GM21515 (cell line): ENCODE data around the gene MLXIP.
"Not testable (repeated sequence)": the region's sequence is repeated elsewhere in the genome, so short reads cannot be mapped to it uniquely, and the experiment has no call there.

Experiments used
- ATAC-seq: cut with Tn5 transposase; IDR thresholded peaks from one replicate; pipeline ENCODE4 v1.9.1; 2021; ENCODE audit not compliant: unreplicated experiment

MLXIP gene

DNA sequence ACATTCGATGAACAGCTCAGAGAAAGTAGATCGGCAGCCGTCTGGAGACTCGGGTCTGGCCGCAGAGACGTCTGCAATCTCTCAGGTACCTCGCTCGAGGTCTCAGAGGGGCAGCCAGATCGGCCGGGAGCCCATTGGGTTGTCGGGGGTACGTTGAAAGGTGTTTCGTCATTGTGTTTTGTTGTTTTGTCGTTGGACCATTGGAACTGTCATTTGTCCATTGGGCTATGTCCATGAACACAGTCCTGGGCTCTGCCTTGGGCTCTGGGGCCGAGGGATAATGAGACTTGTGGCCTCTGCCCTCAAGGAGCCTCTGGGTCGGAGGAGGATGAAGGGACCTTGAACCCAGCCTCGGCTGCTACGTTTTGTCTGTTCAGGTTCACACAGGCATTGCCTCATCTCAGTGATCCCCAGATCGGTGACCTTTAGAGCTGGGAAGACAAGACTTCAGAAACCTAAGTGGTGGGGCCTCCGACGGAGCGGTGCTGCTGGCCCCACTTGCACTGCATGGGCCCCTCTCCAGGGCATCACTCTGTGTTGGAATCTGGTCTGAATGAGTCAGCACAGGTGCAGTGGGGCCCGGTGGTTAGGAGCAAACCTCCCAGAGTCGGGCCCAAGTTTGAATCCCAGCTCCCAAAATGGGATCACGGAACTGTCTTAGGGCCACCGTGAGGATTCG lies 23.6 kb upstream of the MLXIP start:
- ATAC-seq, result no peak

DNA sequence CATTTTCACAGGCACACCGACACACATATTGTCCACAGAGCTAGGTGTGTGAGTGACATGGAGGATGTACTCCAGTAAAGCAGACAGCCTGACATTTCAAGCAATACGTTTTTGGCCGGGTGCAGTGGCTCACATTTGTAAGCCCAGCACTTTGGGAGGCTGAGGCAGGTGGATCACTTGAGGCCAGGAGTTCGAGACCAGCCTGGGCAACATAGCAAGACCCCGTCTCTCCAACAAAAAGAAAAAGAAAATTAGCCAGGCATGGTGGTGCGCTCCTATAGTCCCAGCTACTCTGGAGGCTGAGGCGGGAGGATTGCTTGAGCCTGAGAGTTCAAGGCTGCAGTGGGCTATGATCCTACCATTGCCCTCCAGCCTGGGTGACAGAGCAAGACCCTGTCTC lies 22.1 kb upstream of the MLXIP start:
- not testable (repeated sequence) for ATAC-seq

- no peak for ATAC-seq
Measured at GRCh38 chr12:122057007-122057735, 21.4 kb upstream of the MLXIP start.

DNA sequence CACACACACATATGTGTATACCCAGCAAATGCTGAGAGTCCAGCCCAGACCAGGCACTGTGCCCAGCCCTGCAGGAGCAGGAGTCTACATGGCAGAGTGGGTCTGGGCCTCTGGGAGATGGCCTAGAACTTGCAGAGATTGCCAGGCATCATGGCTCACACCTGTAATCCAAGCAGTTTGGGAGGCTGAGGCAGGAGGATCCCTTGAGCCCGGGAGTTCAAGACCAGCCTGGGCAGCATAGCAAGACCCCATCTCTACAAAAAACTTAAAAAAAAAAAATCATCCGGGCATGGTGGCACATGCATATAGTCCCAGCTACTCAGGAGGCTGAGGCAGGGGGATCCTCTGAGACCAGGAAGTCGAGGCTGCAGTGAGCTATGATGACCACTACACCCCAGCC lies 20.8 kb upstream of the MLXIP start:
- ATAC-seq, result no peak

DNA sequence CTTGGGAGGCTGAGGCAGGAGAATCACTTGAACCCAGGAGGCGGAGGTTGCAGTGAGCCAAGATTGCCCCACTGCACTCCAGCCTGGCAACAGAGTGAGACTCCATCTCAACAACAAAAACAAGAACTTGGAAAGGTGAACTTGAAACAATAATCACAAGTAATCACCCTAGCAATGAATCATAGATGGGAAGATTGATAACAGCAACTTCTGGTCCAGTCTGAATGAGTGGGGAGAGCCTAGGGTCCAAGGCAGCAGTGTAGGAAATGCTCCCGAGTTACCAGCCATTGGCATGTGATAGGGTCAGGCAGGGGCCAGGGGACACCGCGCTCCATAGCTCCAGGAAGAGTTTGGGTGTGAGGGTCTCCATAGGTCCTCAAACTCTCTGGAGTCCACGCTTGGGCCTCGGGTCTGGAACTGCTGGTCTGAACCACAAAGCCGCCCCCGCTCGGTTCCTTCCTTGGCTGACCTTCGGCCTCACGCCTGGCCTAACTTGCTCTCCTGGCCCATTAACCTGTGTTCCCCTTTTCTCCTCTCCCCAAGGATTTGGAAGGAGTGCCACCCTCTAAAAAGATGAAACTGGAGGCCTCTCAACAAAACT lies 19.9 kb upstream of the MLXIP start:
- ATAC-seq, result no peak

DNA sequence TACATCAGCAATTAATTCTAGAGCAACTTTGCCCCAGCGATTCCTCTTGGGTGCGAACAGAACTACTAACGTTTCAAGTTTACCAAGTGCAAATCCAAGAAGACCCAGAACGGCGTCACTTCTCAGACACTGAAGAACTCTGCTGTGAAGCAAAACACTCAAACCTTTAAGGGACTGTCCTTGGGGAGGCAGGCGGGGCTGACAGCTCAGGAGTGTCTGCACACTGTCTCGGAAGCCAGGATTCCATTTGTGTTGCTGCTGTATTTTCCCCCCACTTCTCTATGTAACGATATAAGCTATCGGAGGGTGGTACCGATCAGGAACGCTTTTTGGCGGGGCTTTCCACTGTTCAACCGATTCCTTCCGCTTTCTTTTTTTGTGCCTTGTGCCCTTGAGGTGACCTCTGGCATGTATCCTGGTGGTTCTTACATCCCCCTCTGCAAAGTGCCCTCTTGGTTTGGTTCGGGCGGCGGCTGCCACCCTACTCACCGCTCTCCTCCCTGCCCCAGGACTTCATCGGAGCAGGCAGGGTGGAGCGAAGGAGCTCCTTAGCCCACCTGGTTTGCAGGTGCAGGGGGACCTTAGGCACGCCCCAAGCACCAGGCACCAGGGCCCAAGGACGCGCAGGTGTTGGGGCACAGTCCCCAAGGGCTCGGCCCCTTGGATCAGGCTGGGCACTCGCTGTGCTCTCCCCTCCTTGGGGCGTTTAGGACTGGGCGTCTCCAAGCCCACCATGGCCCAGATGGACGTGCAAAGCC lies 19.2 kb upstream of the MLXIP start:
- ATAC-seq, result no peak

DNA sequence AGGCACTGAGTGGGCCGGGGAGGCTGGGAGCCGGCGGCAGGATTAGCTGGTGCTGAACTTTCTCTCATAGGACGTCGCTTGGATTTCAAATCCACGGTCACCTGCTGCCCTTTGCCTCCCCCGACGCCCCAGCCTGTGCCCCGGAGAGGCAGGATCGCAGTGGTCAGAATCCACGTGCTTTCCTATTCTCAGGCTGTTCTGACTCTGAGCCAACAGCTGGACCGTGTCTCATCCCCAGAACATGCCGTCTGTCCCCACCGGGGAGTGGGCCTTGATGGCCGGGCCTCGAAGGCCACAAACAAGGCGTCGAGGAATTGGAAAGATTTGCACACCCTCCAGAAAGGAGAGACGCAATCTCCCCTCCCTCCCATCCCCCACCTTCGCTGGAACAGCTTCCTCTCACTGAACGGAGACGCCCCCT lies 18.5 kb upstream of the MLXIP start:
- ATAC-seq, result no peak

DNA sequence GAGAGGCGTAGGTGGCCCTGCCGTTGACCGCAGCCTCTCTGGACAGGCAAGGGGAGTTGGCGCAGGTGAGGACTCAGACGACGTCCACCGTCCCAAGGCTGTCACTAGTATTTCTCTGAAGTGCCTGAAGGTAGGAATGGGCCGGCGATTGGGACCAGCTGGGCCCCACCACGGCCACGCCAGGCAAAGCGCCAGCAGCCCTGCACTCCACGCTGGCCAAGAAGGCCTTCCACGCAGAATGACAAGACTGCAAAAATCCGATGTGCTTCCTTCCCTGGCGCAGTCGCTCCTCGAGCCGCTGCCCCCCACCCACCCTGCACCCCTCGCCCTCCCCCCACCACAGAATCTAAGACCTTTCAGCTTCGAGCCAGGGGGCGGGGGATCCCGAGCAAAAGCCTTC lies 17.3 kb upstream of the MLXIP start:
- ATAC-seq, result no peak

DNA sequence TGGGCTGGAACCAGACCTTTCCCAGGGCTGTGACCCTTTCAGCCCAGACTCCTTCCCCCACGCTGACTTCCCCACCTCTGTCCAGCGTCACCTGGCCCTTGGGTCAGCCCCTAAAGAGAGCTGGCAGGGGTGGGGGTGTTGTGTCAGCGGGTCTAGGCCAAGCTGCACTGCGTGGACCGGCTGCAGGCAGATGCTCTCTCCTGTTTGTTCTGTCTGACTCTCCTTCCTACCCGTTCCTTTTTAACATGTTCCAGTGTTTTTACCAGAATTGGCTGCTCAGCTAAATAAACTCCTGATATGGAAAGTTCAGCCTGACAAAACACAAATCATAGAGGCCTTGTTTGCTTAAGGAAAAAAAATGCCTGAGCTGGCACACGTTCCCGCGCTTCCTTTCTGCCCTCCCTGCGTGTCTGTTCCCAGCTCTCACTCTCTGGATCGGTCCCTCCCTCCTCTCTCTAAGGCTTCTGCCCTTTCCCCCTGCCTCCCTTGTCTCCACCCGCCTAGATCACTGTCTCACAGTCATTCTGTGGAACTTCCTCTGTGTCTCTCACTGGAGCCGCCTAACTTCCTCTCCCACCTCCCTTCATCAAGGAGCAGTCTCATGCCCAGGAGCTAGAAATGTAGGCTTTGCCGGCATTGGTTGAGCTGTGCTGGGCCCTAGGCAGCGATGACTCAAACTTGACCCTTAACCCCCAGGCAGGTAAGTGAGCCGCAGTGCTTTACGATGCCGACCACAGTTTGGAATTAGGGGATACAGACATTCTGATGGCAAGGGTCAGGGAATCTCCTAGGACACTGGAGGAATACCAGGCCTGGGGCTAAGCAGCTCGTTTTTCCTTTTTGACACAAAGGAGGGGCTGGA lies 15.5 kb upstream of the MLXIP start:
- no peak for ATAC-seq

DNA sequence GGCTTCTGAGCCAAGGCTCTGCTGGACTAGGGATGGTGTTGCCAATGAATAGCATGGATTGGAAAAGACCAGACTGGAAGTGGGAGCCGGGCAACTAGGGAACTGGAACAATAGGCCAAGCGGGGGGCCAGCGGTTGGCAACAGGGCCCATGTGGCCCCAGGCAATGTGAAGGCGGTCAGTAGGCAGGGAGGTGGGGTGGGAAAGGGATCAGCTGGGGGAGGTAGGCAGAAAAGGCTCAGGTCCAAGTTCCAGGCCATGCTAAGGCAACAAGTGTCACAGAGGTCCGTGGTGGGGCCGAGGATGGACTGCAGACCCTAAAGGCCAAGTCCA lies 14.9 kb upstream of the MLXIP start:
- no peak for ATAC-seq

- peak; percentile 49 for ATAC-seq
Measured at GRCh38 chr12:122064025-122064777, 14.4 kb upstream of the MLXIP start.

DNA sequence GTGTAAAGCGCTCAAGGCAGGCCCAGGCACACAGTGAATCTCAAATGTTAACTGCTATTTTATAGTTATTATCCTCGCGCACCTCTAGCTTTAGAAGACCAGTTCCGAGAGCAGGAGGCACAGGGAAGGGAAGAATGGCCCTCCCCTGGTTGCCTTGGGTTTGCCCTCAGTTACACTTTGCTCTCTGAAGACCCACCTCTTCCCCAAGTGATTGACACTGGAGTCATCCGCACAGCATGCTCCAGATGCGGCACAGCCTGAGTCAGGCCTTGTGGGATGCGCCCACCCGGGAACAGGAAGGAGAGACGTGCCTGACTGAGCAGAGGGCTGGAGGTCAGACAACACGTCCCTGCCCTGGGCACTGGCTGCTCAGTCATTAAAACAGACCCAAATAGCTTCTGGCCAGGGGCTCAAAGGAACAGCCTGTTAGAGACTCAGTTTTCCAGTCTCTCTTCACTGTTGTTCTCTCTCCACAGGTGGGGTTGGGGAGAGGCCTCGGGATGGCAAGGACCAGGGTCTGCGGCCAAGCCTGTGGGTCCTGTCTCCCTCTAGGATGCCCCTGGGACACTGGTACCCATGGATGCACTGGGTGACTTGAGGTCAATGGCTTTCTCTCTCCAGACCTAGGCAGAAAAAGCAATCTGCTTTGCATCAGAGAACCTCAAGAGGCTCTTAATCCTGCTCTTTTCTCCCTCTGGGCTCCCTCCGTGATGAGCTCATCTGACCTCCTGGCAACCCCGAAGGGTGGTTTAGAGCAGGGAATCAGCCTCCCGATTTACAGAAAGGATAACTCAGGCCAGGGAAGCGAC lies 13.6 kb upstream of the MLXIP start:
- ATAC-seq, result no peak

- no peak for ATAC-seq
Measured at GRCh38 chr12:122067548-122067947, 11.0 kb upstream of the MLXIP start.

- ATAC-seq, result peak; percentile 87
Measured at GRCh38 chr12:122067966-122068365, 10.6 kb upstream of the MLXIP start.

DNA sequence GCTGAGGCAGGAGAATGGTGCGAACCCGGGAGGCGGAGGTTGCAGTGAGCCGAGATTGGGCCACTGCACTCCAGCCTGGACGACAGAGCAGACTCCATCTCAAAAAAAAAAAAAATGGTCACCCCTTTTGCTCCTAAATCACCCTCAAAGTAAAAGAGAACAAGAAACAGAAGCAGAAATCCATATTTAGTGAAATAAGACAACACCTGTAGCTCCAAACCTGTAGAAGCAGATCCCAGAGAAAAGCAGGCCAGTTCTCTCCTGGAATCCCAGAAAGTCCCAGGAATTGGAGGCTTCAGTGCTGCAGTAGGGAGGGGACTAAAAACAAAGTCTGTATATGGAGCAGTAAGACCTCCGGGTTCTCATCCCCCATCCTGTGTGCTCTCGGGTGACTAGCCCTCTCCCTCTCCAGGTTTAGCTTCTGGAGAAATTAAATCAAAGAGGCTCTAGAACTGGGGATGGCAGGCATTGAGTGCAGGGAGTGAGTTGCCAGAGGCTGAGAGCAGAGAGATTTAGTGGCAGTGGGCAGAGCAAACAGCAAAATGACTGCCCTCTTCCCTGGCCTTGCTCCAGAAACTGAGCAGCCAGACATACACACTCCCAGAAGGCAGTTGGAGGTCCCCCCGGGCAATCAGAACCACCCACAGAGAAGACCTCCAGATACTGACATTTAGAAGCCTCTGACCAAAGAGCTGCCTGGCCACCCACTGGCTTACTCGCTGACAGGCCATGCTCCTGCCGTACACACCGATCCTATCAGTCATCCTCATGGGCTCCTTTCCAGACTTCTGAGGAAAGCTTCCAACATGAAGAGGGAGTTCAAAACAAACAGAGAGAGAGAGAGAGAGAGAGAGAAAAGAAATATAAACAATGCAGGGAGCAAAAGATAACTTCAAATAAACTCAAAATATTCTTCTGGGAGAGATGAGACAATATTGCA lies 6.3 kb upstream of the MLXIP start:
- no peak for ATAC-seq

DNA sequence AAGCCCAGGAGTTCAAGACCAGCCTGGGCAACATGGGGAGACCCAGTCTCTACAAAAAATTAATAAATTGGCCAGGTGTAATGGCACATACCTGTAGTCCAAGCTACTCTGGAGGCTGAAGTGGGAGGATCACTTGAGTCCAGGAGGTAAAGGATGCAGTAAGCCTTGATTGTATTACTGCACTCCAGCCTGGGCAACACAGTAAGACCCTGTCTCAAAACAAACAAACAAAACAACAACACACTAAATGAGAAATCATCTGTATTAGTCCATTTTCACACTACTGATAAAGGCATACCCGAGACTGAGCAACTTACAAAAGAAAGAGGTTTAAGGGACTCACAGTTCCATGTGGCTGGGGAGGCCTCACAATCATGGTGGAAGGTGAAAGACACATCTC lies 4.7 kb upstream of the MLXIP start:
- ATAC-seq, result no peak

DNA sequence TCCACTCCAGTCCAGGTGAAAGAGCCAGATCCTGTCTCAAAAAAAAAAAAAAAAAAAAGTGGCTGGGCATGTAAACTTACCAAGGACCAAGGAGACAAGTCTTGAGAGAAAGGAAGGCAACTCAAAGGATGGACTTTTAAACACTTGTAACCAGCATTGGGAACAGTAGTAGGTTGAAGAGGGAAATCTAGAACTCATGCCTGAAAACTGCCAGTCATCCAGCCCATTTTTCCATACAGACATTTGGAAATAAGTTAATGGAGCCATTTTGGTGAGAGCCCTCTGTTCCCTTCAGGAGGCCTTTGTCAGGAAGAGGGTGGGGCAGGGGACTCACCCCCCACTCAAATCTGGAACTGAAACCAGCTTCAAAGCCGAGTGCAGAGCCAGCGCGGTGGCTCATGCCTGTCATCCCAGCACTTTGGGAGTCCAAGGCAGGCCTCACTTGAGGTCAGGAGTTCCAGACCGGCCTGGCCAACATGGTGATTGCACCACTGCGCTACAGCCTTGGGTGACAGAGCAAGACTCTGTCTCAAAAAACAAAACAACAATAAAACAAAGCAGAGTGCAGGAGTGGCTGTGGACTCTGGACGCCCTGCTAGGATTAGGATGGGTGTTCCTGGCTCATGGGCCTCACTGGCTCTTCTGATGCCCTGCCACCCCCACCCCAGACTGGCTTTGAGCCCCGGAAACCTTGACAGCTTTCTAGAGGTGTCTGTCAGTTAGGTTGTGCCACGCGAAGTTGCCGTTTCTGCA lies 1.6 kb upstream of the MLXIP start:
- ATAC-seq, result no peak
